ENCODE measurements around the gene GCNT3. TPM values are rescaled to one million over a fixed set of nuclear protein-coding genes. Genes with fewer than 3 reads are reported as not detected.

The GCNT3 gene
- total and polyA plus RNA-seq, 3 donors from 2014 or later = 2.5 to 15.4 (median 3.0) TPM

DNA sequence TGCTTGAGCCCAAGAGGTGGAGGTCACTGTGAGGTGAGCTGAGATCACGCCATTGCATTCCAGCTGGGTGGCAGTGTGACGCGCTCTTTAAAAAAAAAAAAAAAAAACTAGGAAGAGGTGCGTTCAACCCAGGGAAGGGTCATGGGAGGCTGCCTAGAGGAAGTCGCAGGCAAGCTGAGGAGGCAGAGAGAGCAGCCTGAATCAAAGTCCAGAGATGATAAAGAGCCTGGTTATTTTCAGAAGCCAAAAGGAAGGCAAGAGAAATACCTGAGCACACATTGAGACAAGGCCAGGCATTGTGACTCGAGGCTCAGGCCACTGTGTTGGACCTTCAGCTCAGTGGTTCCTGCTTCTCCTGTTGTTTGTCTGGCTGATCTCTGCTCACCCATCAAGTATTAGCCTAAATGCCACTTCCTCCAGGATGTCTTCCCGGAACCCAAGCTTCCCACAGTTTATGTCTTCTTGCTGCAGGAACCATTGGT is 16.1 kb upstream of the GCNT3 start:
- H3K9me3 ChIP-seq = no peaks in the 10 kb centered on the region
- H3K4me1 ChIP-seq = peaks cover 8% of the 10 kb centered on the region
- no peaks in the 10 kb centered on the region for H3K36me3 ChIP-seq (ENCODE audit: low read depth, missing control alignments)
- TF ChIP-seq, protein P1, sequence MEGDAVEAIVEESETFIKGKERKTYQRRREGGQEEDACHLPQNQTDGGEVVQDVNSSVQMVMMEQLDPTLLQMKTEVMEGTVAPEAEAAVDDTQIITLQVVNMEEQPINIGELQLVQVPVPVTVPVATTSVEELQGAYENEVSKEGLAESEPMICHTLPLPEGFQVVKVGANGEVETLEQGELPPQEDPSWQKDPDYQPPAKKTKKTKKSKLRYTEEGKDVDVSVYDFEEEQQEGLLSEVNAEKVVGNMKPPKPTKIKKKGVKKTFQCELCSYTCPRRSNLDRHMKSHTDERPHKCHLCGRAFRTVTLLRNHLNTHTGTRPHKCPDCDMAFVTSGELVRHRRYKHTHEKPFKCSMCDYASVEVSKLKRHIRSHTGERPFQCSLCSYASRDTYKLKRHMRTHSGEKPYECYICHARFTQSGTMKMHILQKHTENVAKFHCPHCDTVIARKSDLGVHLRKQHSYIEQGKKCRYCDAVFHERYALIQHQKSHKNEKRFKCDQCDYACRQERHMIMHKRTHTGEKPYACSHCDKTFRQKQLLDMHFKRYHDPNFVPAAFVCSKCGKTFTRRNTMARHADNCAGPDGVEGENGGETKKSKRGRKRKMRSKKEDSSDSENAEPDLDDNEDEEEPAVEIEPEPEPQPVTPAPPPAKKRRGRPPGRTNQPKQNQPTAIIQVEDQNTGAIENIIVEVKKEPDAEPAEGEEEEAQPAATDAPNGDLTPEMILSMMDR (IDR thresholded peaks at IDR 0.05) = no peak
- no peak for TF ChIP-seq POLR2A (IDR thresholded peaks at IDR 0.05)
- no peaks in the 10 kb centered on the region for H3K27me3 ChIP-seq
- intact Hi-C loops (cut with DNase I; ENCODE audit: low total_unique reads) = no loop called here
- WGBS, 2 donors = 83 to 87% methylated on average over 7 of the region's 7 CpGs
- H3K27ac ChIP-seq = no peak overlapping the region
- no peak overlapping the region for H3K4me3 ChIP-seq
- DNase-seq = no peak

DNA sequence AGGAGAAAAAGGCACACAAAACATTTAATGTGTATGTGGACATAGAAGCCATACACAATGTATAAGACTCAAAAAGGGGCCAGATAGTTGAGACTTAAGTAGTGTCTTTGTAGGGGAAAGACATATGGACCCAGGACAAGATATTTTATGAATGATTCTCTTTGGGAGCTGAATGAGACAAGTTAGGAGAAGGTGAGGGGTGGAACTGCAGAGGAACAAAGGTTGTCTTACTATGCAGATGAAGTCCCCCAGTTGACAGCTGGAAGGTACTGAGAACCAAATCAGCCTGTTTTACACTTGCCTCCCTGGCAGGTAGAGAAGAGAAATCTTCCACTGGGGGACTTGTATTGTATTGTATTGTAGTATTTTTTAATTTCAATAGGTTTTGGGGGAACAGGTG is 14.9 kb upstream of the GCNT3 start:
- Histone ChIP-seq H3K9me3 (no peaks in the 10 kb centered on the region), H3K4me3 (no peak overlapping the region), H3K36me3 (ENCODE audit: low read depth, missing control alignments) (no peaks in the 10 kb centered on the region), H3K27ac (no peak overlapping the region), H3K27me3 (no peaks in the 10 kb centered on the region), H3K4me1 (peaks cover 8% of the 10 kb centered on the region)
- TF ChIP-seq, protein P1 (IDR thresholded peaks at IDR 0.05) = no peak
- no peak for TF ChIP-seq POLR2A (IDR thresholded peaks at IDR 0.05)
- intact Hi-C loops (cut with DNase I; ENCODE audit: low total_unique reads) = no loop called here
- DNase-seq = no peak

DNA sequence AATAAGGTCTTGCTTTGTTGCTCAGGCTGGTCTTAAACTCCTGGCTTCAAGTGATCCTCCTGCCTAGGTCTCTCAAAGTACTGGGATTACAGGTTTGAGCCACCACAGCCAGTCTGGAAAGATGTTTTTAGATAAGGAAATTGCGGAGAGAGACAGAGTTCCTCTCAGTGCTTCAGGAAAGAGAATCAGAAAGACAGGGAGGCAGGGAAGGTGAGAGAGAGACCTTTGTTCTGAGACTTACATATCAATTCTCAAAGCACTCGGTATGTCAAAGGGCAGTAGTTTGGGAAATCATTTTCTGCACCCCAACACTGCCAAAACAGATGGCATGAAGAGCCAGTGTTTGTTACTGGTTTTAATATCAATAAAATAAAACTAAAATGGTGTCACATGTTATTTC is 13.1 kb upstream of the GCNT3 start:
- TF ChIP-seq, protein P1 (IDR thresholded peaks at IDR 0.05) = no peak
- no peak for TF ChIP-seq POLR2A (IDR thresholded peaks at IDR 0.05)
- no peak for DNase-seq
- Histone ChIP-seq H3K27ac (no peak overlapping the region), H3K4me3 (no peak overlapping the region), H3K4me1 (peaks cover 8% of the 10 kb centered on the region), H3K9me3 (no peaks in the 10 kb centered on the region), H3K36me3 (ENCODE audit: low read depth, missing control alignments) (no peaks in the 10 kb centered on the region), H3K27me3 (no peaks in the 10 kb centered on the region)
- 95 to 98% methylated on average over 2 of the region's 2 CpGs for WGBS, 2 donors
- intact Hi-C loops (cut with DNase I; ENCODE audit: low total_unique reads) = no loop called here

DNA sequence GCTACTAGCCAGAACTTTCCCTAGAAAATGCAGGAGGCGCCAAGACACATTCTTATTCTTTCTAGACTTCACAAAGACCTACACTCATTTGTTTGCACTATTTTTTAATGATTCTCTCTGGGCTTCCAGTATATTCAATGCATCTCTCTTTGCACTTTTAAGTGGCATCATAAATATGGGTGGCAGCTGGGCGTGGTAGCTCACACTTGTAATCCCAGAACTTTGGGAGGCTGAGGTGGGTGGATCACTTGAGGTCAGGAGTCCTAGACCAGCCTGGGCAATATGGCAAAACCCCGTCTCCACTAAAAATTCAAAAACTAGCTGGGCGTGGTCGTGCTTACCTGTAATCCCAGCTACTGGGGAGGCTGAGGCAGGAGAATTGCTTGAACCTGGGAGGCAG is 5.6 kb upstream of the GCNT3 start:
- intact Hi-C loops (cut with DNase I; ENCODE audit: low total_unique reads) = no loop called here
- no peaks in the 10 kb centered on the region for H3K9me3 ChIP-seq
- no peak overlapping the region for H3K4me3 ChIP-seq
- H3K36me3 ChIP-seq (ENCODE audit: low read depth, missing control alignments) = no peaks in the 10 kb centered on the region
- H3K4me1 ChIP-seq = no peaks in the 10 kb centered on the region
- H3K27me3 ChIP-seq = no peaks in the 10 kb centered on the region
- no peak overlapping the region for H3K27ac ChIP-seq
- no peak for DNase-seq
- no peak for TF ChIP-seq POLR2A (IDR thresholded peaks at IDR 0.05)
- TF ChIP-seq, protein P1 (IDR thresholded peaks at IDR 0.05) = no peak
- WGBS, 2 donors = 52 to 58% methylated on average over 5 of the region's 5 CpGs

All from testis (tissue), 3 donors.